Glomerular endothelial cell (primary cell): ENCODE data around the gene ATP6V1D. TPM values are rescaled to one million over a fixed set of nuclear protein-coding genes. Genes with fewer than 3 reads are reported as not detected.

Source experiments
- total RNA-seq: library from RNA; depleted of rRNA; stranded (reverse); fragments of >200 nt; gene quantifications from 2 replicates; pipeline ENCODE4 v1.2.3, GENCODE V29; 2015

ATP6V1D gene
- total RNA-seq, 1 donor from 2014 or later: 85.3 TPM

Other genes with a start within 250 kb of the ATP6V1D start
- gene GARIN2, start 170.4 kb downstream of the ATP6V1D start, total RNA-seq: not detected in 2 replicates
- gene PALS1, start 118.4 kb downstream of the ATP6V1D start, total RNA-seq: 17.4 and 21.0 TPM in 2 replicates
- 108 and 152 TPM in 2 replicates for gene EIF2S1, start 524 bp upstream of the ATP6V1D start, total RNA-seq
- gene PLEK2, start 52.4 kb upstream of the ATP6V1D start, total RNA-seq: 11.3 and 13.8 TPM in 2 replicates
- gene TMEM229B, start 128.9 kb upstream of the ATP6V1D start, total RNA-seq: 1.6 and 2.9 TPM in 2 replicates
- 0.93 and 1.8 TPM in 2 replicates for gene PLEKHH1, start 173.5 kb upstream of the ATP6V1D start, total RNA-seq
- 11.3 and 16.5 TPM in 2 replicates for gene PIGH, start 240.5 kb upstream of the ATP6V1D start, total RNA-seq